ENCODE results near the gene IL20RA. TPM values are rescaled to one million over a fixed set of nuclear protein-coding genes. Genes with fewer than 3 reads are reported as not detected.

Gene IL20RA
- polyA plus RNA-seq, 1 of the 3 experiments (the other 2 are of a cell fraction) = 0.10 TPM

GRCh38 chr6:137011406-137011805 lies 33.4 kb downstream of the IL20RA start (continued):
- TF ChIP-seq, protein P1, sequence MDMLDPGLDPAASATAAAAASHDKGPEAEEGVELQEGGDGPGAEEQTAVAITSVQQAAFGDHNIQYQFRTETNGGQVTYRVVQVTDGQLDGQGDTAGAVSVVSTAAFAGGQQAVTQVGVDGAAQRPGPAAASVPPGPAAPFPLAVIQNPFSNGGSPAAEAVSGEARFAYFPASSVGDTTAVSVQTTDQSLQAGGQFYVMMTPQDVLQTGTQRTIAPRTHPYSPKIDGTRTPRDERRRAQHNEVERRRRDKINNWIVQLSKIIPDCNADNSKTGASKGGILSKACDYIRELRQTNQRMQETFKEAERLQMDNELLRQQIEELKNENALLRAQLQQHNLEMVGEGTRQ (IDR thresholded peaks at IDR 0.05; ENCODE audit: borderline replicate concordance, low read depth, low read length) = no peak
- TF ChIP-seq CHD2 (IDR thresholded peaks at IDR 0.05; ENCODE audit: low read length, partially characterized antibody) = no peak

GRCh38 chr6:137010128-137010718 lies 34.5 kb downstream of the IL20RA start:
- H4K20me1 ChIP-seq (ENCODE audit: insufficient read depth) = no peaks in the 10 kb centered on the region
- no peak for DNase-seq
- H3K4me2 ChIP-seq = no peak overlapping the region
- no peaks in the 10 kb centered on the region for H3K79me2 ChIP-seq (ENCODE audit: insufficient read depth)
- H3K27me3 ChIP-seq (ENCODE audit: insufficient read depth) = no peaks in the 10 kb centered on the region
- H3K4me3 ChIP-seq (ENCODE audit: low read depth in 2 of 2, low read length in 1 of 2) = no peak overlapping the region
- ChIA-PET POLR2A (no interaction called here), CTCF (no interaction called here)
- 68% methylated on average over 4 of the region's 4 CpGs for WGBS (ENCODE audit: low lambda C conversion rate)
- no peak overlapping the region for H3K9ac ChIP-seq
- no peak overlapping the region for H2AFZ ChIP-seq (ENCODE audit: low read depth)
- H3K4me1 ChIP-seq (ENCODE audit: control insufficient read depth in 1 of 2, insufficient read depth in 2 of 2, low read depth in 1 of 2, low read length in 1 of 2) = peaks cover 0 to 16% of the 10 kb centered on the region in 2 experiments; a peak in 2 of 4 replicates
- H3K36me3 ChIP-seq (replicated peaks in 1 of 2; ENCODE audit: control insufficient read depth in 1 of 2, insufficient read depth in 2 of 2, low read length in 1 of 2) = no peaks in the 10 kb centered on the region
- no peaks in the 10 kb centered on the region for H3K9me3 ChIP-seq
- no peaks in the 10 kb centered on the region for H3K9me2 ChIP-seq
- TF ChIP-seq TCF12 (IDR thresholded peaks at IDR 0.05) = no peak
- H3F3A ChIP-seq (replicated peaks; ENCODE audit: insufficient read depth) = no peaks in the 10 kb centered on the region
- H3K27ac ChIP-seq (ENCODE audit: low read depth in 2 of 2, low read length in 1 of 2) = no peak overlapping the region; a peak in 1 of 4 replicates

DNA sequence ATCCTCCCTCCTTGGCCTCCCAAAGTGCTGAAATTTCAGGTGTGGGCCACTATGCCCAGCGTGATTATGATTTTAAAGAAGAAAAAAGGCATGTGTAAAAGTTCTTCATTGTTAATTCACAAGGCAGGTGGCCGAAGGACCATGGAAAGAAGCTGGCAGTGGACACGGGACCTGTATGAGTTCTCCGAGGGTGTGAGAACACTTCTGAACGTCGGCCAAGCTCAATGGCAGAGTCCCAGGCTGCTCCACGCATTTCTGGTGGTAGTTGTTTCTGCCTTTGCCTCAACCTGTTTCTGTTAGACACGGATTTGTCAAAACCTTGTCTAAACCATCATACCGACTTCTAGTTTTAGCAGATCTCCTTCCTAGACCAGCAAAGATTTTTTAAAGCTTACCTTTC lies 36.6 kb downstream of the IL20RA start:
- Histone ChIP-seq H2AFZ (ENCODE audit: low read depth) (no peak overlapping the region), H3K4me1 (ENCODE audit: control insufficient read depth in 1 of 2, insufficient read depth in 2 of 2, low read depth in 1 of 2, low read length in 1 of 2) (peaks cover 0 to 10% of the 10 kb centered on the region in 2 experiments; a peak in 2 of 4 replicates), H3K4me3 (ENCODE audit: low read depth in 2 of 2, low read length in 1 of 2) (no peak overlapping the region), H4K20me1 (ENCODE audit: insufficient read depth) (no peaks in the 10 kb centered on the region), H3K27me3 (ENCODE audit: insufficient read depth) (no peaks in the 10 kb centered on the region), H3F3A (replicated peaks; ENCODE audit: insufficient read depth) (no peaks in the 10 kb centered on the region), H3K4me2 (no peak overlapping the region), H3K9ac (no peak overlapping the region), H3K27ac (ENCODE audit: low read depth in 2 of 2, low read length in 1 of 2) (no peak overlapping the region; a peak in 1 of 4 replicates), H3K9me3 (no peaks in the 10 kb centered on the region), H3K36me3 (replicated peaks in 1 of 2; ENCODE audit: control insufficient read depth in 1 of 2, insufficient read depth in 2 of 2, low read length in 1 of 2) (no peaks in the 10 kb centered on the region), H3K9me2 (no peaks in the 10 kb centered on the region), H3K79me2 (ENCODE audit: insufficient read depth) (no peaks in the 10 kb centered on the region)
- ChIA-PET POLR2A (interaction anchor here (0.6 to 1.4 kb wide), 2 partner anchors 16 to 19 kb away, joined by 3 to 4 read pairs; no protein-coding TSS in a partner anchor), CTCF (interaction anchor here (1.0 to 1.3 kb wide), 2 partner anchors 68 to 86 kb away, joined by 3 read pairs; no protein-coding TSS in a partner anchor)
- TF ChIP-seq GABPA (IDR thresholded peaks at IDR 0.05; ENCODE audit: low read depth) (no peak), NRF1 (IDR thresholded peaks at IDR 0.05; ENCODE audit: low read depth, low read length) (no peak), RCOR1 (IDR thresholded peaks at IDR 0.05; ENCODE audit: low read length) (no peak), RXRA (IDR thresholded peaks at IDR 0.05; ENCODE audit: borderline replicate concordance, low read depth) (no peak), MEF2A (IDR thresholded peaks at IDR 0.05; ENCODE audit: borderline replicate concordance, low read depth) (no peak), SMC3 (IDR thresholded peaks at IDR 0.05; ENCODE audit: low read depth, low read length) (no peak), TCF12 (IDR thresholded peaks at IDR 0.05) (no peak), ELF1 (IDR thresholded peaks at IDR 0.05) (no peak), RFX5 (IDR thresholded peaks at IDR 0.05; ENCODE audit: low read length) (no peak), TAF1 (IDR thresholded peaks at IDR 0.05; ENCODE audit: borderline replicate concordance, low read depth, low read length) (no peak), POLR2AphosphoS5 (IDR thresholded peaks at IDR 0.05; ENCODE audit: low read depth, low read length) (no peak), EP300 (IDR thresholded peaks at IDR 0.05; ENCODE audit: borderline replicate concordance in 1 of 2, low read depth in 1 of 2, low read length in 1 of 2) (no peak), TEAD4 (IDR thresholded peaks at IDR 0.05; ENCODE audit: borderline replicate concordance, insufficient read depth) (no peak), CHD2 (IDR thresholded peaks at IDR 0.05; ENCODE audit: low read length, partially characterized antibody) (no peak), NFIC (IDR thresholded peaks at IDR 0.05; ENCODE audit: borderline replicate concordance) (no peak), FOXM1 (IDR thresholded peaks at IDR 0.05; ENCODE audit: low read depth) (no peak)
- TF ChIP-seq, protein P1 (IDR thresholded peaks at IDR 0.05; ENCODE audit: borderline replicate concordance, low read depth, low read length) = no peak
- TF ChIP-seq, protein P2, sequence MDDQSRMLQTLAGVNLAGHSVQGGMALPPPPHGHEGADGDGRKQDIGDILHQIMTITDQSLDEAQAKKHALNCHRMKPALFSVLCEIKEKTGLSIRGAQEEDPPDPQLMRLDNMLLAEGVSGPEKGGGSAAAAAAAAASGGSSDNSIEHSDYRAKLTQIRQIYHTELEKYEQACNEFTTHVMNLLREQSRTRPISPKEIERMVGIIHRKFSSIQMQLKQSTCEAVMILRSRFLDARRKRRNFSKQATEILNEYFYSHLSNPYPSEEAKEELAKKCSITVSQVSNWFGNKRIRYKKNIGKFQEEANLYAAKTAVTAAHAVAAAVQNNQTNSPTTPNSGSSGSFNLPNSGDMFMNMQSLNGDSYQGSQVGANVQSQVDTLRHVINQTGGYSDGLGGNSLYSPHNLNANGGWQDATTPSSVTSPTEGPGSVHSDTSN (IDR thresholded peaks at IDR 0.05) = no peak
- DNase-seq = no peak
- WGBS (ENCODE audit: low lambda C conversion rate) = 37% methylated on average over 9 of the region's 9 CpGs

Measured in SK-N-SH (cell line).